GM19455 (cell line): ENCODE results near the gene TTC24.
"Not testable (repeated sequence)": the region's sequence is repeated elsewhere in the genome, so short reads cannot be mapped to it uniquely, and the experiment has no call there.

Experiments
- ATAC-seq: cut with Tn5 transposase; IDR thresholded peaks from one replicate; pipeline ENCODE4 v1.9.1; 2021; ENCODE audit not compliant: unreplicated experiment

TTC24 gene

GRCh38 chr1:156586323-156586722 is 6.8 kb downstream of the TTC24 start:
- ATAC-seq: no peak

- no peak for ATAC-seq
Observed at GRCh38 chr1:156586892-156587477, 7.5 kb downstream of the TTC24 start.

- ATAC-seq: not testable (repeated sequence)
Observed at GRCh38 chr1:156587927-156588326, 8.4 kb downstream of the TTC24 start.

GRCh38 chr1:156589546-156589945 is 10.0 kb downstream of the TTC24 start:
- ATAC-seq: no peak

- ATAC-seq: no peak
Observed at GRCh38 chr1:156590326-156591180, 11.0 kb downstream of the TTC24 start.

- ATAC-seq: peak; percentile 19
Observed at GRCh38 chr1:156591181-156591431, 11.6 kb downstream of the TTC24 start.

GRCh38 chr1:156591432-156592157 is 12.1 kb downstream of the TTC24 start, which contains the start of gene NAXE:
NAXE (plus strand) TSS chr1:156591776; CDS start chr1:156591805, 29 bp downstream.
- ATAC-seq: peak; percentile 87

- no peak for ATAC-seq
Observed at GRCh38 chr1:156592158-156592909, 12.8 kb downstream of the TTC24 start.

GRCh38 chr1:156592910-156593660 is 13.6 kb downstream of the TTC24 start:
- no peak for ATAC-seq

- ATAC-seq: no peak
Observed at GRCh38 chr1:156593661-156593989, 14.1 kb downstream of the TTC24 start.

GRCh38 chr1:156594190-156594589 is 14.7 kb downstream of the TTC24 start:
- no peak for ATAC-seq

GRCh38 chr1:156595016-156595415 is 15.5 kb downstream of the TTC24 start:
- ATAC-seq: no peak

- ATAC-seq: no peak
Observed at GRCh38 chr1:156596426-156596825, 16.9 kb downstream of the TTC24 start.

GRCh38 chr1:156598125-156598524 is 18.6 kb downstream of the TTC24 start:
- no peak for ATAC-seq

GRCh38 chr1:156598731-156599432 is 19.4 kb downstream of the TTC24 start:
- no peak for ATAC-seq

GRCh38 chr1:156599811-156600210 is 20.3 kb downstream of the TTC24 start:
- no peak for ATAC-seq

- ATAC-seq: no peak
Observed at GRCh38 chr1:156600733-156601121, 21.2 kb downstream of the TTC24 start.

- ATAC-seq: peak; percentile 56
Observed at GRCh38 chr1:156601122-156601830, 21.8 kb downstream of the TTC24 start, which contains the start of gene GPATCH4. GPATCH4 (minus strand) TSS chr1:156601479.

- ATAC-seq: no peak
Observed at GRCh38 chr1:156601892-156602291, 22.4 kb downstream of the TTC24 start.
